SH-SY5Y (cell line): ENCODE results near the gene SCGB1D2.

Experiments
- GATA2 ChIP-seq: IDR thresholded peaks from 2 replicates; pipeline ENCODE4 v1.6.1; 2011; ENCODE audit warnings: mild to moderate bottlenecking, low read depth, low read length
- GATA3 ChIP-seq: IDR thresholded peaks from 2 replicates; pipeline ENCODE4 v1.6.1; 2011; ENCODE audit warnings: low read depth, mild to moderate bottlenecking, low read length, moderate library complexity

Gene SCGB1D2

GRCh38 chr11:62245271-62245753, 3.3 kb downstream of the SCGB1D2 start:
- TF ChIP-seq GATA2, result no peak
- no peak for TF ChIP-seq GATA3

GRCh38 chr11:62251698-62252097, 9.7 kb downstream of the SCGB1D2 start:
- no peak for TF ChIP-seq GATA2
- TF ChIP-seq GATA3, result no peak

GRCh38 chr11:62253999-62254542, 12.0 kb downstream of the SCGB1D2 start:
- no peak for TF ChIP-seq GATA3
- TF ChIP-seq GATA2, result no peak

GRCh38 chr11:62256281-62256680, 14.2 kb downstream of the SCGB1D2 start:
- TF ChIP-seq GATA3 (no peak), GATA2 (no peak)

GRCh38 chr11:62260261-62260953, 18.4 kb downstream of the SCGB1D2 start:
- TF ChIP-seq GATA2 (no peak), GATA3 (no peak)

- no peak for TF ChIP-seq GATA2
- no peak for TF ChIP-seq GATA3
Observed at GRCh38 chr11:62264004-62264403, 22.0 kb downstream of the SCGB1D2 start.

- TF ChIP-seq GATA2 (no peak), GATA3 (no peak)
Observed at GRCh38 chr11:62266558-62266957, 24.5 kb downstream of the SCGB1D2 start.

GRCh38 chr11:62267050-62267449, 25.0 kb downstream of the SCGB1D2 start:
- TF ChIP-seq GATA2, result no peak
- no peak for TF ChIP-seq GATA3

GRCh38 chr11:62267576-62267975, 25.5 kb downstream of the SCGB1D2 start:
- TF ChIP-seq GATA3, result no peak
- TF ChIP-seq GATA2, result no peak

GRCh38 chr11:62269654-62270278, 27.7 kb downstream of the SCGB1D2 start, which contains the start of gene SCGB2A2:
Gene SCGB2A2, plus strand, starts transcription at chr11:62270158. Its CDS starts 59 bp downstream, at chr11:62270217.
- no peak for TF ChIP-seq GATA2
- no peak for TF ChIP-seq GATA3

GRCh38 chr11:62273284-62273683, 31.2 kb downstream of the SCGB1D2 start:
- TF ChIP-seq GATA3 (no peak), GATA2 (no peak)

GRCh38 chr11:62273789-62274275, 31.8 kb downstream of the SCGB1D2 start:
- TF ChIP-seq GATA2, result no peak
- TF ChIP-seq GATA3, result no peak

- TF ChIP-seq GATA2, result no peak
- no peak for TF ChIP-seq GATA3
Observed at GRCh38 chr11:62280452-62280851, 38.4 kb downstream of the SCGB1D2 start.
